Mesendoderm (in vitro differentiated cells): Measurements from ENCODE around the gene MAGI2.

Experiments used
- DNase-seq: peaks from one replicate; pipeline ENCODE4 v3.0.0; 2013
- H2AK5ac ChIP-seq: 2 replicates; pipeline ENCODE4 v1.6.1; 2013; ENCODE audit warnings: low read length, inconsistent platforms
- H2BK120ac ChIP-seq: 2 replicates; pipeline ENCODE4 v1.6.1; 2013; ENCODE audit warnings: low read depth, mild to moderate bottlenecking, low read length, moderate library complexity, mixed read lengths
- H2BK15ac ChIP-seq: replicated peaks from 2 replicates; pipeline ENCODE4 v1.6.1; 2013; ENCODE audit warnings: low read depth, mild to moderate bottlenecking, moderate library complexity
- H2BK5ac ChIP-seq: 2 replicates; pipeline ENCODE4 v1.6.1; 2013; ENCODE audit warnings: low read length, inconsistent platforms
- H3K18ac ChIP-seq: 2 replicates; pipeline ENCODE4 v1.6.1; 2013; ENCODE audit warnings: mild to moderate bottlenecking, low read length, mixed read lengths
- H3K23ac ChIP-seq: one replicate; pipeline ENCODE4 v1.6.1; 2013; ENCODE audit warnings: low read length
- H3K27ac ChIP-seq: 2 replicates; pipeline ENCODE4 v1.5.1; 2013; ENCODE audit warnings: low read depth, mild to moderate bottlenecking, inconsistent platforms, low read length, moderate library complexity
- H3K27me3 ChIP-seq: 2 replicates; pipeline ENCODE4 v1.6.1; 2013; ENCODE audit warnings: low read length, control low read depth, mild to moderate bottlenecking, inconsistent platforms; ENCODE audit not compliant: insufficient read depth, poor library complexity
- H3K36me3 ChIP-seq: 2 replicates; pipeline ENCODE4 v1.6.1; 2013; ENCODE audit warnings: low read length, inconsistent platforms; ENCODE audit not compliant: control insufficient read depth, insufficient read depth
- H3K4ac ChIP-seq: one replicate; pipeline ENCODE4 v1.6.1; 2013; ENCODE audit warnings: low read depth, mild to moderate bottlenecking, low read length, moderate library complexity
- H3K4me1 ChIP-seq: 2 replicates; pipeline ENCODE4 v1.6.1; 2013; ENCODE audit warnings: low read depth, low read length, inconsistent platforms; ENCODE audit not compliant: control insufficient read depth
- H3K4me2 ChIP-seq: 2 replicates; pipeline ENCODE4 v1.6.1; 2013; ENCODE audit warnings: low read length
- H3K4me3 ChIP-seq: 2 replicates; pipeline ENCODE4 v1.5.1; 2013; ENCODE audit warnings: mild to moderate bottlenecking, low read length
- H3K56ac ChIP-seq: one replicate; pipeline ENCODE4 v1.6.1; 2013; ENCODE audit warnings: low read length
- H3K79me1 ChIP-seq: 2 replicates; pipeline ENCODE4 v1.6.1; 2013; ENCODE audit warnings: low read length, inconsistent platforms
- H3K79me2 ChIP-seq: 2 replicates; pipeline ENCODE4 v1.6.1; 2013; ENCODE audit warnings: mild to moderate bottlenecking, low read length; ENCODE audit not compliant: control insufficient read depth, insufficient read depth
- H3K9ac ChIP-seq: 2 replicates; pipeline ENCODE4 v1.6.1; 2013; ENCODE audit warnings: low read length, inconsistent platforms
- H4K5ac ChIP-seq: one replicate; pipeline ENCODE4 v1.6.1; 2013; ENCODE audit warnings: low read length
- H4K8ac ChIP-seq: one replicate; pipeline ENCODE4 v1.6.1; 2013; ENCODE audit warnings: low read depth, mild to moderate bottlenecking, control low read depth, low read length, moderate library complexity
- WGBS: extraction: QIAGEN DNeasy Blood & Tissue Kit; methylation state at CpG from one replicate; pipeline ENCODE4 v1.1.7; 2013; ENCODE audit warnings: low lambda C conversion rate, missing lambda C conversion rate; ENCODE audit not compliant: insufficient coverage; ENCODE audit errors: extremely low coverage; 5-methylcytosine and 5-hydroxymethylcytosine counted together

Gene MAGI2

DNA sequence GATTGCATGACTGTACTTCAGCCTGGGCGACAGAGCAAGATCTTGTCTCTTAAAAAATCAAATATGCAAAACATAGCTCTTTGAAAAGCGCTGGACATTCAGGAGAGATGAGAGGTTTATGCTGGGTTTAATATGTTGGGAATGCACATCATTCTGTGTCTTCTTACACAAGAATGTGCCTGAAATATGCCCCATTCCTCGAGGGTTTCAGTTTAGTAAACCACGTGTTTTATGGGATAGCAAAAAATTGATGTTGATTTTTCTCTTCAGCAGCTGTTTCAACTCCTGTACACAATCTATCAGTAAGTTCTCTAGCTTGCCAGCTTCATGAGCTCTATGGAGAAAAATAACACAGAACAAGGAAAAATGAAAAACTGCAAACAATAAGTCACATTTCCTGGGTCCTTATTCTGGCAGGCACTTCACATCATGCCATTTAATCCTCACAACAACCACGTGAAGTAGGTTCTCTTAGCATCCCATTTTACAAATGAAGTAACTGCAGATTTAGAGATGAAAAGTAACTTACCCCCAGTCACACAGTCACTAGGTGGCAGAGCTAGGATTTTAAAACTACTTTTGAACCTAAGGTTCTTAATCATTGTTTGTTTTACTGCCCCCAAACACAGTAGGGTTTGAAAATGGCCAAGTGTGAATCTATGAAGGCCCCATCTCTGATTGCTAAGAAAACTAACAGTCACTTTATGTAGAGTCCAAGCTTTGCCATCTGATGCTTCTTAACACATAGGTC lies 1231.3 kb downstream of the MAGI2 start:
- H4K5ac ChIP-seq = no peak overlapping the region
- H3K4me1 ChIP-seq = no peaks in the 10 kb centered on the region
- H3K4me2 ChIP-seq = no peak overlapping the region
- no peak overlapping the region for H3K18ac ChIP-seq
- no peak overlapping the region for H3K4ac ChIP-seq
- peak; percentile 4 for DNase-seq
- H3K56ac ChIP-seq = no peak overlapping the region
- H3K23ac ChIP-seq = no peak overlapping the region
- no peak overlapping the region for H3K4me3 ChIP-seq
- no peaks in the 10 kb centered on the region for H3K79me2 ChIP-seq
- H3K27me3 ChIP-seq = no peaks in the 10 kb centered on the region
- no peak overlapping the region for H2BK120ac ChIP-seq
- H2BK5ac ChIP-seq = no peak overlapping the region
- no peak overlapping the region for H4K8ac ChIP-seq
- H2BK15ac ChIP-seq = no peak overlapping the region
- no peak overlapping the region for H3K27ac ChIP-seq
- H3K9ac ChIP-seq = no peak overlapping the region
- WGBS = no CpG with 5 or more reads among the region's 5 CpGs
- H2AK5ac ChIP-seq = no peak overlapping the region
- H3K36me3 ChIP-seq = no peaks in the 10 kb centered on the region
- no peaks in the 10 kb centered on the region for H3K79me1 ChIP-seq

DNA sequence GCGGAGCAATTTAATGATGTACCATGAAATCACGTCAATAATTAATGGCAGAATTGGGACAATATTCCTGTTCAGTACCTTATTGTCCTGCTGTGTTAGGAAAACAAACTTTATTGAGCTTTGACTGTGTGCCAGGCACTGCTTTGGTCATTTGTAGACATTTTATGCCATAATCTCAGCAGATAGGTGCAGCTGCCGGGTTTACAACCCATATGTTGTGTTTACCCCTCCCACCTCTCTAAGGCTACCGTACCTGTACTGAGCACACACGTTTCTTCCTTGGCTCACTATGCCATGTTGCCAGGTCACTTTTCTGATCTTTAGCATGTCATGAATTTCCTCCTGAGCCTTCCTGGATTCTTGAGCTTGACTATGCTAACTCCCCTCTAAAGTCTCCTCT lies 1232.7 kb downstream of the MAGI2 start:
- Histone ChIP-seq H3K4me2 (no peak overlapping the region), H3K23ac (no peak overlapping the region), H2BK5ac (no peak overlapping the region), H4K5ac (no peak overlapping the region), H3K79me2 (no peaks in the 10 kb centered on the region), H3K18ac (no peak overlapping the region), H3K4ac (no peak overlapping the region), H3K79me1 (no peaks in the 10 kb centered on the region), H3K27ac (no peak overlapping the region), H3K4me3 (no peak overlapping the region), H3K56ac (no peak overlapping the region), H3K4me1 (no peaks in the 10 kb centered on the region), H3K9ac (no peak overlapping the region), H2BK15ac (no peak overlapping the region), H3K27me3 (no peaks in the 10 kb centered on the region), H2BK120ac (no peak overlapping the region), H3K36me3 (no peaks in the 10 kb centered on the region), H2AK5ac (no peak overlapping the region), H4K8ac (no peak overlapping the region)
- DNase-seq = no peak
- no CpG with 5 or more reads among the region's 5 CpGs for WGBS

GRCh38 chr7:78218876-78219275 lies 1234.6 kb downstream of the MAGI2 start:
- Histone ChIP-seq H3K36me3 (no peaks in the 10 kb centered on the region), H3K4ac (no peak overlapping the region), H3K4me3 (no peak overlapping the region), H3K9ac (no peak overlapping the region), H3K79me1 (no peaks in the 10 kb centered on the region), H3K27me3 (no peaks in the 10 kb centered on the region), H3K56ac (no peak overlapping the region), H4K5ac (no peak overlapping the region), H4K8ac (no peak overlapping the region), H3K23ac (no peak overlapping the region), H2BK15ac (no peak overlapping the region), H2AK5ac (no peak overlapping the region), H3K27ac (no peak overlapping the region), H2BK120ac (no peak overlapping the region), H3K4me2 (no peak overlapping the region), H2BK5ac (no peak overlapping the region), H3K79me2 (no peaks in the 10 kb centered on the region), H3K4me1 (no peaks in the 10 kb centered on the region), H3K18ac (no peak overlapping the region)
- no peak for DNase-seq
- no CpG with 5 or more reads among the region's 9 CpGs for WGBS

DNA sequence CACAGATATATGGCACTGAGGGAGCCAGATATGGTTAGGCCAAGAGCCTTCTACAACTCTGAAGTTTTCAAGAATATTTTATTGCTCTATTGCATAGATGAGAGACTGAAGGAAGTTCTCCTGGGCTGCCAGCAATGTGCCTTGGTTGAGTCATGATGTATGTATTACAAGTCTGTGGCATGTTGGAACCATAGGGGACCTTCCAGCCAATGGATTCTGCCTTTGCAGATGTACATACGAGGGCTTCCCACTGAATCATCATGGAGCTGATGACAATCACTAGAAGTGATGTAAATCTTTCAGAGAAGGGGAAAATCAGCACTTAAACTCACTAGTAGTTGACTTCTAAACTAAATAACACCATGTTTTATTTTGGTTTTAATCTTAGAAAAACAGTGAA lies 1235.4 kb downstream of the MAGI2 start:
- Histone ChIP-seq H3K18ac (no peak overlapping the region), H2AK5ac (no peak overlapping the region), H3K4me1 (no peaks in the 10 kb centered on the region), H2BK5ac (no peak overlapping the region), H3K79me1 (no peaks in the 10 kb centered on the region), H4K5ac (no peak overlapping the region), H3K27ac (no peak overlapping the region), H3K4ac (no peak overlapping the region), H3K4me3 (no peak overlapping the region), H3K23ac (no peak overlapping the region), H3K36me3 (no peaks in the 10 kb centered on the region), H2BK15ac (no peak overlapping the region), H3K56ac (no peak overlapping the region), H4K8ac (no peak overlapping the region), H3K9ac (no peak overlapping the region), H2BK120ac (no peak overlapping the region), H3K4me2 (no peak overlapping the region), H3K27me3 (no peaks in the 10 kb centered on the region), H3K79me2 (no peaks in the 10 kb centered on the region)
- WGBS = no CpG with 5 or more reads among the region's 1 CpG
- no peak for DNase-seq

DNA sequence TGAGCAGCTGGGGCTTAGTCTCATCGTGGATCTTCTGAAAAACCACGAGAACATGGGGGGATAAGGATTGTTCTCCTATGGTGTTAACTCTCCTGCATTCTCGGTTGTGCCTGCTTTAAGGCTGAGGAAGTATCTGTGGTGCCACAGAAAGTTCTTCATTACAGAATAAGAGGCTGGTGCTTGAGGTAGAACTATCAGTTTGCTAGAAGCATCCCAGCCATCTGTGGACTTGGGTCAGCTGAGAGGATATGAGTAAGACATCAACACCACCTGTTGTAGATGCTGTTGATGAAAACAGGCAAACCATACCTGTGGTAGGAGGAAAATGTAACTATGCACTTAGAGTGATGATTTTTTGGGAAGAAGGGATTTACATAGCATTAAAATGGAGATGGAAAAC lies 1238.3 kb downstream of the MAGI2 start:
- no CpG with 5 or more reads among the region's 3 CpGs for WGBS

GRCh38 chr7:78213402-78213801 lies 1240.1 kb downstream of the MAGI2 start:
- no peak overlapping the region for H3K18ac ChIP-seq
- WGBS = no CpG with 5 or more reads among the region's 6 CpGs
- no peak overlapping the region for H3K27ac ChIP-seq
- H4K8ac ChIP-seq = no peak overlapping the region
- no peaks in the 10 kb centered on the region for H3K36me3 ChIP-seq
- no peak overlapping the region for H3K4me2 ChIP-seq
- no peak overlapping the region for H3K4ac ChIP-seq
- H3K79me1 ChIP-seq = no peaks in the 10 kb centered on the region
- H3K4me1 ChIP-seq = no peaks in the 10 kb centered on the region
- no peak overlapping the region for H2BK15ac ChIP-seq
- no peak overlapping the region for H3K4me3 ChIP-seq
- no peak overlapping the region for H4K5ac ChIP-seq
- no peaks in the 10 kb centered on the region for H3K79me2 ChIP-seq
- no peak overlapping the region for H2BK5ac ChIP-seq
- H3K27me3 ChIP-seq = no peaks in the 10 kb centered on the region
- H3K56ac ChIP-seq = no peak overlapping the region
- no peak overlapping the region for H3K9ac ChIP-seq
- H3K23ac ChIP-seq = no peak overlapping the region
- H2BK120ac ChIP-seq = no peak overlapping the region
- no peak for DNase-seq
- no peak overlapping the region for H2AK5ac ChIP-seq

More for the DNA sequence above, 1238.3 kb downstream of the MAGI2 start:
- Histone ChIP-seq H3K56ac (no peak overlapping the region), H3K18ac (no peak overlapping the region), H3K4me3 (no peak overlapping the region), H2BK15ac (no peak overlapping the region), H2AK5ac (no peak overlapping the region), H2BK120ac (no peak overlapping the region), H3K27me3 (no peaks in the 10 kb centered on the region), H3K4me1 (no peaks in the 10 kb centered on the region), H2BK5ac (no peak overlapping the region), H3K27ac (no peak overlapping the region), H3K9ac (no peak overlapping the region), H3K79me1 (no peaks in the 10 kb centered on the region), H3K79me2 (no peaks in the 10 kb centered on the region), H3K36me3 (no peaks in the 10 kb centered on the region), H4K5ac (no peak overlapping the region), H3K23ac (no peak overlapping the region), H3K4me2 (no peak overlapping the region), H4K8ac (no peak overlapping the region), H3K4ac (no peak overlapping the region)
- no peak for DNase-seq
